K562 (cell line): ENCODE results near the gene TNFRSF18. TPM values are rescaled to one million over a fixed set of nuclear protein-coding genes. Genes with fewer than 3 reads are reported as not detected.
A peak's percentile ranks its signal among the peaks of the same experiment; 100 is the strongest.

Experiments
- CBFA2T3 ChIP-seq: fragments of 450-650 bp; IDR thresholded peaks from 2 replicates; pipeline ENCODE4 v1.6.1; 2017
- GTF2E2 ChIP-seq: fragments of 200-800 bp; sonication (Bioruptor generic); IDR thresholded peaks from 2 replicates; pipeline ENCODE4 v1.6.1; 2016; ENCODE audit warnings: missing genetic modification characterization, missing compliant biosample characterization
- ILK ChIP-seq: fragments of 450-650 bp; IDR thresholded peaks from 2 replicates; pipeline ENCODE4 v1.6.1; 2016; ENCODE audit warnings: missing genetic modification characterization, low read depth, mild to moderate bottlenecking, missing compliant biosample characterization, moderate library complexity, borderline replicate concordance
- LEF1 ChIP-seq: fragments of 450-650 bp; IDR thresholded peaks from 2 replicates; pipeline ENCODE4 v1.6.1; 2016; ENCODE audit warnings: mild to moderate bottlenecking
- NUFIP1 ChIP-seq: fragments of 450-650 bp; IDR thresholded peaks from 2 replicates; pipeline ENCODE4 v1.6.1; 2018; ENCODE audit not compliant: partially characterized antibody
- SLC30A9 ChIP-seq: fragments of 250-450 bp; sonication (Bioruptor Pico); IDR thresholded peaks from 2 replicates; pipeline ENCODE4 v1.8.0; 2022; ENCODE audit warnings: mild to moderate bottlenecking, moderate library complexity
- SNIP1 ChIP-seq: fragments of 450-650 bp; IDR thresholded peaks from 2 replicates; pipeline ENCODE4 v1.7.1; 2017; ENCODE audit warnings: low read depth, mild to moderate bottlenecking
- SRSF1 ChIP-seq: fragments of 200-400 bp; formaldehyde crosslinking; IDR thresholded peaks from 2 replicates; pipeline ENCODE4 v1.6.1; 2017; ENCODE audit warnings: mild to moderate bottlenecking, low read depth, low read length, moderate library complexity
- ZBTB8A ChIP-seq: fragments of 450-650 bp; IDR thresholded peaks from 2 replicates; pipeline ENCODE4 v1.6.1; 2018; ENCODE audit warnings: mild to moderate bottlenecking, moderate library complexity; ENCODE audit not compliant: partially characterized antibody
- ZNF23 ChIP-seq: fragments of 250-450 bp; sonication (Bioruptor Pico); IDR thresholded peaks from 2 replicates; pipeline ENCODE4 v1.4.0; 2020; ENCODE audit warnings: mild to moderate bottlenecking
- ZNF384 ChIP-seq: IDR thresholded peaks from 2 replicates; pipeline ENCODE4 v1.6.1; 2012; ENCODE audit warnings: low read depth, low read length, improper control_type of control experiment
- polyA plus RNA-seq, 8 experiments: library from polyadenylated mRNA; depleted of rRNA in 4 of 8; stranded (reverse) in 5 of 8; unstranded in 3 of 8; fragments of >200 nt; fragmentation: Nextera tagmentation in 2 of 8; fragmentation: Illumina TruSeq in 1 of 8; extraction: Ambion mirVana in 2 of 8; extraction: Trizol in 1 of 8; gene quantifications; 2 replicates each; pipeline versions ENCODE4 v1.2.1 to v1.2.3, GENCODE V29; 2011 to 2014; ENCODE audit warnings: inconsistent platforms in 1 of 8, missing spikeins in 1 of 8
- total RNA-seq, 7 experiments: library from RNA; depleted of rRNA in 6 of 7; stranded (reverse); fragments of >200 nt in 6 of 7; fragmentation: Illumina TruSeq in 2 of 7; extraction: Trizol in 2 of 7; gene quantifications; 2 replicates each; pipeline versions ENCODE4 v1.2.1 to v1.2.3, GENCODE V29; 2011 to 2021; ENCODE audit warnings: low replicate concordance in 1 of 7
- TF ChIP-seq, protein P1 (sequence below), 2 experiments: fragments of 450-650 bp; IDR thresholded peaks; 2 replicates each; pipeline ENCODE4 v1.6.1; 2016
- TF ChIP-seq, protein P2 (sequence below): fragments of 450-650 bp; formaldehyde crosslinking; IDR thresholded peaks from 2 replicates; pipeline ENCODE4 v1.4.0; 2020; ENCODE audit warnings: mild to moderate bottlenecking, mixed read lengths
- TF ChIP-seq, protein P3 (sequence below): fragments of 450-650 bp; IDR thresholded peaks from 2 replicates; pipeline ENCODE4 v1.6.1; 2016; ENCODE audit warnings: borderline replicate concordance
- TF ChIP-seq, protein P4 (sequence below): fragments of 150-350 bp; IDR thresholded peaks from 2 replicates; pipeline ENCODE4 v1.6.1; 2014; ENCODE audit warnings: low read depth, mild to moderate bottlenecking, low read length, borderline replicate concordance
- TF ChIP-seq, protein P5 (sequence below): sonication (generic); formaldehyde crosslinking; IDR thresholded peaks from 2 replicates; pipeline ENCODE4 v1.9.0; 2022; ENCODE audit warnings: mild to moderate bottlenecking, missing genetic modification reagents
- TF ChIP-seq, protein P6 (sequence below): fragments of 250-450 bp; sonication (Bioruptor Pico); IDR thresholded peaks from 2 replicates; pipeline ENCODE4 v1.8.0; 2021; ENCODE audit warnings: moderate library complexity, mild to moderate bottlenecking, inconsistent platforms

Gene TNFRSF18
- total and polyA plus RNA-seq, 9 of the 15 experiments (the other 6 are each of a cell fraction or from before 2014, with no cell fraction given) = 0.24 to 0.27 TPM; not detected in 7

DNA sequence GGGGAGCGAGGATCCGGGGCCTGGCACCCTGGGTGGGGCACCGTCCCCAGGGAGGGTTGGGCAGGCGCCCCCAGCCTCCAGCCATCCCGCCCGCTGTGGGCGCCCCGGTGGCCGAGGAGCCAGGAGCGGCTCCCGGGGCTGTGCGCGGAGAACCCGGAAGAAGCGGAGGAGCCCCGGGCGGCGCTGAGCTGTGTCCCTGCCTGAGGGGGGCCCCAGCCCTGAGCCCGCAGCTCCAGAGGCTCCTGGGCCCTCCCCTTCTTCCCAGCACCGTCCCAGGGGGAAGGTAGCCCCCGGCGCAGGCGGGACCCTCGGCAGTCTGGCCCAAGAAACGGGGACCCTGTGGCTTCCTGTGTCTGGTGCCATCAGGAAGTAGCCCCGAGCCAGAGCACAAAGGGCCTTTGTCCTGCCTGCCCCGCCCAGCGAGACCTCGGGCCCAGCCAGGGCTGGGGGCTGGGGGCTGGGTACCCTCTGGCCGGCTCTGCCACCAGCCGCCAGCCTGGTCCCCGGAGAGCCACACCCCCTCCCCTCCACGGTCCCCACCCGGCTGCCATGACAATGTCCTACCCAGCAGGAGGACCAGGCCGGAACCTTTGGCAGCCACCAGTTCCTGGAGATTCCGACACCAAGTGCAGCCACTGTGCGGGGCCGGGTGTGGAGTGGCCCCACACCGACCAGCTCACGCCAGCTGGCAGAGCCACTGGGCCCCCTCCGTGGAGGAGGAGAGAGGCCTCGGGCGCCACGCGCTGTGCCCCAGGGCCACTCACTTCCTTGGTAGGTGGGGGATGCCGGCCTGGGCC, 48.3 kb downstream of the TNFRSF18 start (continued):
- TF ChIP-seq, protein P1, sequence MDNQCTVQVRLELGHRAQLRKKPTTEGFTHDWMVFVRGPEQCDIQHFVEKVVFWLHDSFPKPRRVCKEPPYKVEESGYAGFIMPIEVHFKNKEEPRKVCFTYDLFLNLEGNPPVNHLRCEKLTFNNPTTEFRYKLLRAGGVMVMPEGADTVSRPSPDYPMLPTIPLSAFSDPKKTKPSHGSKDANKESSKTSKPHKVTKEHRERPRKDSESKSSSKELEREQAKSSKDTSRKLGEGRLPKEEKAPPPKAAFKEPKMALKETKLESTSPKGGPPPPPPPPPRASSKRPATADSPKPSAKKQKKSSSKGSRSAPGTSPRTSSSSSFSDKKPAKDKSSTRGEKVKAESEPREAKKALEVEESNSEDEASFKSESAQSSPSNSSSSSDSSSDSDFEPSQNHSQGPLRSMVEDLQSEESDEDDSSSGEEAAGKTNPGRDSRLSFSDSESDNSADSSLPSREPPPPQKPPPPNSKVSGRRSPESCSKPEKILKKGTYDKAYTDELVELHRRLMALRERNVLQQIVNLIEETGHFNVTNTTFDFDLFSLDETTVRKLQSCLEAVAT (IDR thresholded peaks at IDR 0.05) = no peak
- no peak for TF ChIP-seq LEF1
- no peak for TF ChIP-seq ZNF23 (CRISPR knock-in tag)
- no peak for TF ChIP-seq SRSF1
- TF ChIP-seq, protein P2, sequence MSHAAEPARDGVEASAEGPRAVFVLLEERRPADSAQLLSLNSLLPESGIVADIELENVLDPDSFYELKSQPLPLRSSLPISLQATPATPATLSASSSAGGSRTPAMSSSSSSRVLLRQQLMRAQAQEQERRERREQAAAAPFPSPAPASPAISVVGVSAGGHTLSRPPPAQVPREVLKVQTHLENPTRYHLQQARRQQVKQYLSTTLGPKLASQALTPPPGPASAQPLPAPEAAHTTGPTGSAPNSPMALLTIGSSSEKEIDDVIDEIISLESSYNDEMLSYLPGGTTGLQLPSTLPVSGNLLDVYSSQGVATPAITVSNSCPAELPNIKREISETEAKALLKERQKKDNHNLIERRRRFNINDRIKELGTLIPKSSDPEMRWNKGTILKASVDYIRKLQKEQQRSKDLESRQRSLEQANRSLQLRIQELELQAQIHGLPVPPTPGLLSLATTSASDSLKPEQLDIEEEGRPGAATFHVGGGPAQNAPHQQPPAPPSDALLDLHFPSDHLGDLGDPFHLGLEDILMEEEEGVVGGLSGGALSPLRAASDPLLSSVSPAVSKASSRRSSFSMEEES (CRISPR knock-in tag) = no peak
- TF ChIP-seq CBFA2T3 = no peak
- TF ChIP-seq, protein P3, sequence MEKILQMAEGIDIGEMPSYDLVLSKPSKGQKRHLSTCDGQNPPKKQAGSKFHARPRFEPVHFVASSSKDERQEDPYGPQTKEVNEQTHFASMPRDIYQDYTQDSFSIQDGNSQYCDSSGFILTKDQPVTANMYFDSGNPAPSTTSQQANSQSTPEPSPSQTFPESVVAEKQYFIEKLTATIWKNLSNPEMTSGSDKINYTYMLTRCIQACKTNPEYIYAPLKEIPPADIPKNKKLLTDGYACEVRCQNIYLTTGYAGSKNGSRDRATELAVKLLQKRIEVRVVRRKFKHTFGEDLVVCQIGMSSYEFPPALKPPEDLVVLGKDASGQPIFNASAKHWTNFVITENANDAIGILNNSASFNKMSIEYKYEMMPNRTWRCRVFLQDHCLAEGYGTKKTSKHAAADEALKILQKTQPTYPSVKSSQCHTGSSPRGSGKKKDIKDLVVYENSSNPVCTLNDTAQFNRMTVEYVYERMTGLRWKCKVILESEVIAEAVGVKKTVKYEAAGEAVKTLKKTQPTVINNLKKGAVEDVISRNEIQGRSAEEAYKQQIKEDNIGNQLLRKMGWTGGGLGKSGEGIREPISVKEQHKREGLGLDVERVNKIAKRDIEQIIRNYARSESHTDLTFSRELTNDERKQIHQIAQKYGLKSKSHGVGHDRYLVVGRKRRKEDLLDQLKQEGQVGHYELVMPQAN = no peak
- TF ChIP-seq GTF2E2 (tag) = peak; percentile 92
- no peak for TF ChIP-seq ILK (tag)
- TF ChIP-seq ZBTB8A = no peak
- no peak for TF ChIP-seq SNIP1
- TF ChIP-seq, protein P4, sequence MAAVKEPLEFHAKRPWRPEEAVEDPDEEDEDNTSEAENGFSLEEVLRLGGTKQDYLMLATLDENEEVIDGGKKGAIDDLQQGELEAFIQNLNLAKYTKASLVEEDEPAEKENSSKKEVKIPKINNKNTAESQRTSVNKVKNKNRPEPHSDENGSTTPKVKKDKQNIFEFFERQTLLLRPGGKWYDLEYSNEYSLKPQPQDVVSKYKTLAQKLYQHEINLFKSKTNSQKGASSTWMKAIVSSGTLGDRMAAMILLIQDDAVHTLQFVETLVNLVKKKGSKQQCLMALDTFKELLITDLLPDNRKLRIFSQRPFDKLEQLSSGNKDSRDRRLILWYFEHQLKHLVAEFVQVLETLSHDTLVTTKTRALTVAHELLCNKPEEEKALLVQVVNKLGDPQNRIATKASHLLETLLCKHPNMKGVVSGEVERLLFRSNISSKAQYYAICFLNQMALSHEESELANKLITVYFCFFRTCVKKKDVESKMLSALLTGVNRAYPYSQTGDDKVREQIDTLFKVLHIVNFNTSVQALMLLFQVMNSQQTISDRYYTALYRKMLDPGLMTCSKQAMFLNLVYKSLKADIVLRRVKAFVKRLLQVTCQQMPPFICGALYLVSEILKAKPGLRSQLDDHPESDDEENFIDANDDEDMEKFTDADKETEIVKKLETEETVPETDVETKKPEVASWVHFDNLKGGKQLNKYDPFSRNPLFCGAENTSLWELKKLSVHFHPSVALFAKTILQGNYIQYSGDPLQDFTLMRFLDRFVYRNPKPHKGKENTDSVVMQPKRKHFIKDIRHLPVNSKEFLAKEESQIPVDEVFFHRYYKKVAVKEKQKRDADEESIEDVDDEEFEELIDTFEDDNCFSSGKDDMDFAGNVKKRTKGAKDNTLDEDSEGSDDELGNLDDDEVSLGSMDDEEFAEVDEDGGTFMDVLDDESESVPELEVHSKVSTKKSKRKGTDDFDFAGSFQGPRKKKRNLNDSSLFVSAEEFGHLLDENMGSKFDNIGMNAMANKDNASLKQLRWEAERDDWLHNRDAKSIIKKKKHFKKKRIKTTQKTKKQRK = no peak
- TF ChIP-seq, protein P5, sequence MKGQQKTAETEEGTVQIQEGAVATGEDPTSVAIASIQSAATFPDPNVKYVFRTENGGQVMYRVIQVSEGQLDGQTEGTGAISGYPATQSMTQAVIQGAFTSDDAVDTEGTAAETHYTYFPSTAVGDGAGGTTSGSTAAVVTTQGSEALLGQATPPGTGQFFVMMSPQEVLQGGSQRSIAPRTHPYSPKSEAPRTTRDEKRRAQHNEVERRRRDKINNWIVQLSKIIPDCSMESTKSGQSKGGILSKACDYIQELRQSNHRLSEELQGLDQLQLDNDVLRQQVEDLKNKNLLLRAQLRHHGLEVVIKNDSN (CRISPR knock-in tag) = no peak
- no peak for TF ChIP-seq NUFIP1
- no peak for TF ChIP-seq ZNF384
- TF ChIP-seq, protein P6, sequence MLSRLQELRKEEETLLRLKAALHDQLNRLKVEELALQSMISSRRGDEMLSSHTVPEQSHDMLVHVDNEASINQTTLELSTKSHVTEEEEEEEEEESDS = no peak
- TF ChIP-seq SLC30A9 = no peak
